HG02852 (cell line): Measurements from ENCODE around the gene TAF10.

Experiments used
- ATAC-seq: cut with Tn5 transposase; IDR thresholded peaks from one replicate; pipeline ENCODE4 v1.9.1; 2021; ENCODE audit warnings: mild to moderate bottlenecking, moderate library complexity; ENCODE audit not compliant: unreplicated experiment

The TAF10 gene

GRCh38 chr11:6561288-6561687 lies 50.7 kb downstream of the TAF10 start:
- ATAC-seq = no peak
